ENCODE measurements around the gene MYOM1.

MYOM1 gene

DNA sequence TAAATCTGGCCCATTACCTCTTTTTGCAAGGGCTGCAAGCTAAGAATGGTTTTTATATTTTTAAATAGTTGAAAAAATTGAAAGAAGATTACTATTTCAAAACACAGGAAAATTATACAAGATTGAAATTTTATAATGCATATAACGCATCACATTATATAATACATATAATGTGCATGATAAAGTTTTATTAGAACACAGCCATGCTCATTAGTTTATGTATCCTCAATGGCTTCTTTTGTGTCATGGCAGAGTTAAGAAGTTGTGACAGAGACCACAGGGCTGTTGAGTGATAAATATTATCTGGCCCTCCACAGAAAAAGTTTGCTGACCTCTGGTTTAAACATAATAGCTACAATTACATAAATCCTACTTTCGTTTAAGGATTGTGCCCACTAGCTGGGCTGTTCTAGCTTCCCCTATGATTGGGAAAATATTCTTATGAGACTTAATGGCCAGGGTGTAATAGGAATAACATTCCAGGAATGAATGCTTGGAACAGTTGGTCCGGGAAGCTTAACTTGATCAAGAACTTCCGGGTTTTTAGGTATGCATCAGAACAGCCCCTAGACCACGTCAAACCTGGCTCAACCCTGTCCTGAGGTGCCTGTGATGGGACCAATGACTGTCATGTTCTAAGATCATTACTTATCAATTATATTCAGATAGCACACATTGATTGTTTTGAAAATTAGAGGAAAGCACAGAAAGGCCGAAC, 108.1 kb downstream of the MYOM1 start:
- no peak for DNase-seq

DNA sequence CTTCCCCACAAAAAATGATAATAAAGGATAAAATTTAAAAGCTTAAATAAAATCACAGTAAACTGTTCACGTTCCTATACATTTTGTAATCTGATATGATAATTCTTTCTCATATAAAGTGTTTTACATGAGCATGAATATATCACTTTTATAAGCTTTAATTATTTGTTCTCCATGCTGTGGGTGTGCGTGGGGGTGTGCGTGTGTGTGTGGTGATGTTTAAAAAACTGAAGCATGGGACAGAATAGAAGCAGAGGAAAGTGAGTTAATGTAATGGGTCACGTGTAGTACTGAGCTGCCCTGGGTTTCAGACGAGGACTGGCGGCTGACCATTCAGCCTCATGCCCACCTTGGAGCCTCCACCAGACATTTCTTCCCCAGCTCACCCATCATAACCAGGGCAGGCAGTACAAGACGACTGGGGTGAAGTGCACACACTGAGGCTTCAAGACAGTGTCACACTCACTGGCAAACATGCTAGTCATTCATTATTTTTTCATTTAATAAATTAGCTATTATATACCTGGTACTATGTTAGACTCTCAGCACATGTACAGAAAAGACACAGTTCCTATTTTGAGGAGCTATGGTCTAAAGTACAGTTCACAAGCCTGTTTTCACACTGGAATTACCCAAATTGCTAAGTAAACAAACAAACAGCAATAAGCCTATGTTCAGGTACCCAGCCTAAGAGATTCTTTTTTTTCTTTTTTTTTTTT, 109.6 kb downstream of the MYOM1 start:
- DNase-seq: no peak

DNA sequence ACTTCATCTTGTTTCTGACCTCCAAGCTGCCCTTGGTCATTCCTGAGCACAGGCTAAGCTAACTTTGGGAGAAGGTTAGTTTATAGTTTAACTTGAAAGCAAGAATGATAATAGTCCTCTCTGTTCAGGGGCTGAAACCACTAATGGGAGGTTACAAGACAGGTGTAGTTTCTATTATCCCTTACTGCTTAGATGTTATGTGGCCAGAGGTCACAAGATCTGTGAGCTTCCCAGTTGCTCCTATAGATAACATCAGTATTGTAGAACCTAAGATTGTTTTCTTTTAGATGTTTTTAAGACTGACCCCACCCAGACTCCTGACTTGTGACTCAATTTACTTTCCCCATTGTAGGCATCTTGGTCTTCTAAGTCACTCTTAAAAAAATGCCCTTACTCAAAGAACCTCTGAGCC, 112.0 kb downstream of the MYOM1 start:
- no peak for DNase-seq

DNA sequence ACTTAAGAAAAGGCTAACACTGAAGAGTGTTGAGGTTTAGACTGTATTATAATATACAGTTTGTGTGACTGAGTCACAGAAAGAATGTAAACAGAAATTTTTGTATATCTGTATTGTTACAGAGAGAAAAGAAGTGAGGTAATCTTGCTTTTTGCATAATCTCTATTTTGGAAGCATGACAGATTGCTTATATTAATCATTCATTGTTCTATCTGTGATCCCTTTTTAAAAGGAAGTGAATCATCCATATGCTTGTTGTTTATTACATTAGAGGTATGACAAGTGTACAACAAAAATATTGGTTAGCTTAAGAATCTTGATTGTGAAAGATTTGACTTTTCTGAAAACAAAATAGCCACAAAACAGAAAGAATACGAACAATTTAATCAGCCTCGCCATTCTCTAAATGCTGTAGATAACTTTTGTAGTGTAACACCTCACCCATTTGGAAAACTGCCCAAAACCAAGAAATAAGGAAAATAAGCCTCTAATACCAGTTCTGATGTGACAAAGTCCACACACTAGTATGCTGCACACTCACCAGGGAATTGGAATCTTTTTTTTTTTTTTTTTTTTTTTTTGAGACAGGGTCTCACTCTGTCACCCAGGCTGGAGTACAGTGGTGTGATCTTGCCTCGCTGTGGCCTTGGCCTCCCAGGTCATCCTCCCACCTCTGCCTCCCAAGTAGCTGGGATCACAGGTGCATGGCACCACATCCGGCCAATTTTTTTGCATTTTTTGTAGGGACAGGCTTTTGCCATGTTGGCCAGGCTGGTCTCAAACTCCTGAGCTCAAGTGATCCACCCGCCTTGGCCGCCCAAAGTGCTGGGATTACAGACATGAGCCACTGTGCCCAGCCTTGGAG, 115.3 kb downstream of the MYOM1 start:
- no peak for DNase-seq

DNA sequence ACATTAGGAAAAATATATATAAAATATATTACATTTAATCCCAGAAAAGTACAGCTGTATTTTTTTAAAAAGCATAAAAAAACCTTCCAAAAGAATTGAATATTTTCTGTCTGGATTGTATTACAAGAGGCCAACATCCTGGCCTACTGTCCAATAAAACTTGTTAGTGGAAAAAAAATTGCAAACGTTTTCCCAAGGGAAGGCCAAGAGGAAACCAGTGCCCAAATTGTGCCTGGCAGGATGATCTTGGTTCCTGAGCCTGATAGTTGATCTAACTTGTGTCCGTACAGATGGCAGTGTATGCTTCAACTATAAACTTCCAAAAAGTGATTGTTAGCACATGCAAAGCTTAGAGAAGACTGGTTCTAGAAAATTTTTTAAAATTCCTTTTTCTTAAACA, 116.2 kb downstream of the MYOM1 start:
- no peak for DNase-seq

DNA sequence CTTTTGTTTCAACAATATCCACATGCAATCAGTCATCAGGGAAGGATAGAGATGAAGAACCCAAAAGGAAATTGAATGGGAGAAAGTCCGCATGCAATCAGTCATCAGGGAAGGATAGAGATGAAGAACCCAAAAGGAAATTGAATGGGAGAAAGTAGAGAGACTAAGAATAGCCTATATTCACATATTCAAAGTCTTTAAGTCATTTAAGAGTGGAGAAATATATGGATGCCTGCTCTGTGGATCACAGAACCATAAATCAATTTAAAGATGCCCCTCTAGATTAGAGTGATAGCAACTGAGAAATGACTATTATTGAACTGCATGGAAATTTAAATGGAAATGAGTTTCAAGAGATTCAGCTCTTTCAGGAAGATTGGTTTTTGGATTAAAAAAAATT, 116.8 kb downstream of the MYOM1 start:
- no peak for DNase-seq

DNA sequence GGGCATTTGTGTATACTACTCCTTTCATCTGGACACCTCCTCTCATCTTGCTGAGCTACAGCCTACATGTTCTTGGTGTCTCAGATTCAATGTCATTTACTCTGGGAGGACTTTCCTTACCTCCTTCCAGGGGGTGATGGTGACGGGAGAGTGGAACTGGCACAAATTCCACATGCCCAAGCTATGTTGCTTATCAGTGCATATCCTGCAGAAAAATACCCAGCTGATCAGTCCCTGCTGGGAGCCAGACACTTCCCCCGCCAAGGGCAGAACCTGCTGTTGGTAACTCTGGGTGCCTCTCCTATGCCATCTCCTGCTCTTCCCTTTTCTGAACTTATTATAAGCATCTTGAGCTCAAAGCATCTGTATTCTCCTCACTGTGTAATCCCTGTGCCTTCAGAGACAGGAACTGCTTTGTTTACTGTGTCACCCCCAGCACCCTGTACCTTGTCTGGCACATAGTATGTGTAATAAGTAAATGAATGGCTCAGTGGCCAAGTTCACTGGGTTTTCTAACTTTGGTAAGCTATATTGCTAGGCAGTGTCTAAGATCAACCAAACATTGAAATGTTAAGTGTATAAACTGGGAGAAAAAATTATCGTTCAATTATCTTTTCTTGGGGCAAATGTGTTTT, 119.2 kb downstream of the MYOM1 start:
- no peak for DNase-seq

DNA sequence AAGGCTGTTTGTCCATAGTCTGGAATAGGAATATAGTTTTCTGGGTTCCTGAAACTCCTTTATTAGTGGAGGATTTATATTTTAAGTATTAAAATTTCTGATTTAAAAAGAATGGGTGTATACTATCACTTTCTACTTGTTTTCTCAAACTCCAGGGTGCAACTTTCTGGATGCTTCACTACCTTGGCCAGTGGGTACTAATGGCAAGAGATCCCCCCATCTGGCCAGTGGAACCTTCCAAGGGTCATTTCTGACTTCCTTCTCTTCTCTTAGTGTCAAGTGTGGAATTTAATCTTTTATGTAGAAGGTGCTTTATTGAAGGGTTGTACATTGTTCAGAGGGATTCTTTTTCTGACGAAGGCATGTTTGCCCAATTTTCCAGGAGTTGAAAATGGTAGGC, 120.4 kb downstream of the MYOM1 start:
- DNase-seq: no peak

DNA sequence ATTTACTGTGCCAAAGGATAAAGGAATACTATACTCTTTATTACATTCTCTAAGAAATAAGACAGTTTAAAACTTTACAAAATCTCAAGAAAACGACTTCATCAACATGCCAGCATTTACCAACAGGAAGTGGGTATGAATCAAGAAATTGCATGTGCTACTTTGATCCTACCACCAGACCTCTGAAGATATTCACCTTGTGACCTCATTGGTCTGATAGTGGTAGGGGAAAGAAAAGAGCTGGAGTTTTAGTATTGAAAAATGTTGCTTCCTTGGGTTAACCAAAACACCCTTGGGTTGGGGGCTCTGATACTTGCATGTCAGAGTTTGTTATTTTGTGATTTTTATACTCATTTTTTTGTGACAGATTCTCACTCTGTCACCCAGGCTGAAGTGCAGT, 122.7 kb downstream of the MYOM1 start:
- DNase-seq: no peak

DNA sequence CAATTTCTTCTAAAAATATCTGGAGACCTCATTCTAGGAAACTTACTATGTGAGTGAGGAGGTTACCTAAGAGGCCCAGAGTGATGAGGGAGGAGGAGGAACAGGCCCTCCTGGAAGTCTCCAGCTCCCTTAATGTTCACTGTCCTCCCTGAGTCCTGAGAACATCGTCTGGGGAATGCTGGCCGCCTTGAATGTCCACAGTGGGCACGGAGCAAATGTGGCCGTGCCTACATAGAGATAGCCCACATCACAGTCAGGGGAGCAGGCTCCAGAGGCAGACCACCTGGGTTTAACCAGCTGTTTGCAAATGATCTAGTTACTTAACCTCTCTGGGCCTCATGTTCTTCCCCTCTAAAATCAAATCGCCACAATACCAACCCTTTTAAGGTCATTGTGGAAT, 123.8 kb downstream of the MYOM1 start:
- DNase-seq: no peak

DNA sequence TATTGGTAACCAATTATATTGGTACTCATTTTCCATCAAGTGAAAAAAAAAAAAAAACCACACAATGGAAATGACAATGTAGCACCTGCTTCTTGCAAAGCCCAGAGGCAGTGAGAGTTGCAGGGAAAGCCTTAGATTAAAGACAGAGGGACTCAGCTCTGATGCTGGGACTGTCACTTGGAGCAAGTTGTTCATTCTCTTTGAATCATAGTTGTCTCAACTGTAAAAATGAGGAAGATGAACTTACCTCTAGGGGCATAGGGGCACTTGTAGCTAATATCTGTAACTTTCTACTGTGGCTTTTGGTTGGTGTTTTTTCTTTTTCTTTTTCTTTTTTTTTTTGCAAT, 125.5 kb downstream of the MYOM1 start:
- DNase-seq: no peak

DNA sequence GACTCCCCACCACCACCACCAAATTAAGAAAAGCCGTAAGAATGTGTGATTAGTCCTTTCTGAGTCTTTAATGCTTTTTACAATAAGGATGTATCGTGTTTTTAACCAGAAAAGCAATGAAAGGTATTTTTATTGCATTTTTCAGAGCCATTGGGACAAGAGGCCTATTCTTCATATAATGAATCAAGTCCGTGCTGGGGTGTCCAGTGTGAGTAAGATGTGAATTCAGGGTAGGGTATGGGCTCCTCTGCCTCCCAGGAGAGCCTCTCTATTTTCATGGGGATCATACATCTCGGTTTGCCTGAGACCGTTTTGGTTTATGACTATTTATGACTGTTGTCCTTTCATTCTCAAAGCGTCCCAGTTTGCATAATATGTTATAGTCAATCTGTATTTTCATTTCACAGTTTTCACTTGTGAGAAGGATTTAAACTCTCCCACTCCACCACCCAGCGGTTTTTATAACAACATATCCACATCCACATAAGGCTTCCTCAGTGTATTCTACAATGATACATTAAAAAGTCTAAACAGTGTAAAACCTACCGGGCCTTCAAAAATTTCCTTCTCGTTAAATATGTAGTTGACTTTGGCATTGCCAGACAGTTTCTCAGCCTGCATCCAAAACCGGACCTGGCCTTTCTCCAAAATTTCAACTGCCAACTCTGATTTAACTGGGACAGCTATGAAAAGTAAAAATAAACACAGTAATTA, 126.0 kb downstream of the MYOM1 start:
- DNase-seq: no peak

DNA sequence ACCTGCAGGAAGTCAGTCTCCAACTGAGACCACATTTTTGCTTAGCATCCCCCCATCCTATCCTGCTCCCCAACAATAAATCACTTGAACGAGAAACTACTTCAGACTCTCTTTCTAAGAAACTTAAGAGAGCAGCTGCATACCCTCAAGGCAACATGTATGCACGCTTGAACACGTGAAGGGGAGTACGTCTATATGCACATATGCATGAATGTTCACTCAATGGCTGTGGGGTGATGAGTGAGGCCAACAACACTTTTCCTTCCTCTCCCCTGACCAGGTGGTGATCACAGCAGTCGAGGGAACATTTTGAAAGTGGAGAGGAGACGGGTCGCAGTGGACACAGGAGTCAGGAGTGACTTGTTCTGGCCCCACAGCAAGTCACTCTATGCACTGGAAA, 127.0 kb downstream of the MYOM1 start:
- DNase-seq: no peak

DNA sequence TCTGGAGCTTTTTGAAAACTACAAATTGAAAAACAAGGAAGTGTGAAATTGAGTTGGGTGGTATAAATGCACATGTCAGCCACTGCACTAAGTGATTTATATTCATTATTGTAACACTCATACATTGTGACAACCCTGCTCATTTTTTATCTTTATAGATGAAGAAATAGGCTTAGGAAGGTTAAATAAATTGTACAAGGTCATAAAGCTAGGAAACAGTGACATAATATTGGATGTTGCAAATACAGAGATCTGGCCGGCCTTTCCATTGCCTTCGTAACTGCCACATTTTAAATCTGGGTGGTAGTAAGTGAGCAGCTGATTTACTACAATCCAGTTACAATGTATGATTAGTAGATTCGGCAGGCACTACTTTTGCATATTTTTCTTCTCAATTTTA, 130.2 kb downstream of the MYOM1 start:
- DNase-seq: no peak

DNA sequence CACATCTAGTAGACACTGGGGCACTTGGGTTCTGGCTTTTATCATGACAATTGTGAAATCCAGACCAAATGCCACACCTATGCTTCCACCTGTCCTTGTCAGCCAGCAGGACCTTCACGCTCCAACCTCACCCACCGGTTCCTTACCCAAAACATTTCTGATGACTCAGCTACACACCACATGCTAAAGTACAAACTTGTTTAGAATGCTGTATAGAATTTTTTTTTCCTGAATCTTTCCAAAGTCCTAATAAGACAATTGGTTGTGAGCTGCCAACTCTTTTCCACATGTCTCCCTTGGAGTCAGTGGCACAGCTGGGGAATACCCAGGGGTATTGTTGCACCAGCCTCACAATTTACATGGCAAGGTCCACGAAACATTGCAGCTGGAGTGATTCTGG, 131.3 kb downstream of the MYOM1 start:
- no peak for DNase-seq

DNA sequence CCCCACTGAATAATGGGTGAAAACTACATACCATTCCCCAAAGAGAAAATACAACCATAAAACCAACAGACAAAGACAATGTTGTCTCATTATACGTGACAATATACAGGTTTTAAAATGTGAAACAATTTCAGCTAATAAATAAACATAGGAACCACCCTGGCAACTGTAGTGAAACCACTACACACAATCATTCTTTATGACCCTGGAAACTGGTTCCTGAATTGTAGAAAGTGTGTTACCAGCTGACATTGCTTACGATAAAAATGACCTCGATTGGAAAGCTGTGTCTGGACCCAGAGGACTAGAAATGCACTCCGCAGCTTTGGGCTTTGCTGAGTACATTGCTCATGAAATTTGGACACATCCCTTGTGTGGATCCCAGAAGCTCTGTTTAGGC, 132.9 kb downstream of the MYOM1 start:
- DNase-seq: no peak

DNA sequence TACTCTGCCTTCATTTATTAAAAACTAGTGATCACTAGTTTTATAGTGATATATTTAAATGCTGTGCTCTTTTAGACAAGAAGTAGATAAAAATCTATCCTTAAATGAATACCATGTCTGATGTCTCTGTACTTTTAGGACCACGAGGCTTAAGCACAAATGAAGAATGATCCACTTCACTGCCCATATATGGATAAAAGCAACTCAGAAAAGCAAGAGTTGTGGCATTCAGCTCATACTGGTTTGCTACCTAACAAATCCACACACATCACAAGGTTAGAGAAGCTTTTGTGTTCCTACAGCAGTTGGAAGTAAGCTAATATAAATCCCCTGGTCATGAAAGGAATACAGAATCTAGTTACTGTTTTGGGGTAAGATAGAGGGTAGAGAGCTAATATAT, 134.2 kb downstream of the MYOM1 start:
- DNase-seq: no peak

DNA sequence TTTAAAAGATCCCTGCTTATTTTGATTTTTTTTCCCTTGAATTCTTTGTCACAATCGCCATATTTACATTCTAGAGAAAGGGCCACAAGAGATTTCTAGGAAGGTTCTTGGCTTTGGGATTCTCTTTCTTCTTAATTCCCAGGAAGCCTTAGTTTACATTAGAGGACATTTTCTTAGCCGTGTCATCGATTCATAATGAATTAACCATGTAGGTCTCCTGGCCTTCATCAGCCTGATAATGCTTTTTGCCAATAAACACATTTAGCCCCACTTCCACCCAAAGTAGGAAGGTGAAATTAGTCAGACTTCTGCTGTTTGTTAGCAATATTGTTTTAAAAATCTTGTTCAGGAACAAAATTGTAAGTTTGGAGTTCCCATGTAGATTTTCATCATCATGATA, 135.6 kb downstream of the MYOM1 start:
- no peak for DNase-seq

DNA sequence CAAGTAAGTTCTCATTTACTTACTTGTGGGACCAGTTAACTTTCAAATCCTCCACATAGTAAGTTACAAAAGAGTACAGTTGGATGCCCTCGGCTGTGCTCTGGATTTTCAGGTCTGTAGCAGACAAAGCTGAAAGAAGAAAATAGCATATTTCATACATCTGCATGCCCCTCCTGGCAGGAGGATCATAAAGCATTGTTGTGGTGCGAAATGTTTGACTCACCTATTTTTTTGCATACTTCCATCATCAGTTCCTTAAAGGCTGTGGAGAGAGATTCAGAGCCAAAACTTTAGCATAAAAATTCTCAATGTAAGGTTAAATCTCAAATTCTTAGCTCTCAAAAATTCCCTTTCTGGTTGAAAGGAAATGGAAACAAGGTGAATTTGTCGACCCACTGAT, 136.0 kb downstream of the MYOM1 start:
- DNase-seq: no peak

DNA sequence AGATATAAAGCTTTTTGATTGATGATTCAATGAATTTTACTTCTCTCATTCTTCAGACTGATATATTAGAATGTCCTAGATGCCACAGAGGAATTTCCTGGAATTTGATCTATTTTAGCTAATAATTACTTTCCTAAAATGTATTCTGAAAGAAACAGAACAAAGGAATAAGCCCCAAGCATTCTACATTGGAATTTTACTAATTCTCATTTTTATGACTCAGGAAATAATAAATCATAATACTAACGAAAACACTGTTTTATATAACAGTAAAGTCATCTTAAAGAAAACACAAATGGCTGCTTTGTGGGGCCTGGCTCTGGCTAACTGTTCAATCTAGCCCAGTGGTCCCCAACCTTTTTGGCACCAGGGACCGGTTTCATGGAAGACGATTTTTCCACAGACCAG, 138.2 kb downstream of the MYOM1 start:
- DNase-seq: no peak

DNA sequence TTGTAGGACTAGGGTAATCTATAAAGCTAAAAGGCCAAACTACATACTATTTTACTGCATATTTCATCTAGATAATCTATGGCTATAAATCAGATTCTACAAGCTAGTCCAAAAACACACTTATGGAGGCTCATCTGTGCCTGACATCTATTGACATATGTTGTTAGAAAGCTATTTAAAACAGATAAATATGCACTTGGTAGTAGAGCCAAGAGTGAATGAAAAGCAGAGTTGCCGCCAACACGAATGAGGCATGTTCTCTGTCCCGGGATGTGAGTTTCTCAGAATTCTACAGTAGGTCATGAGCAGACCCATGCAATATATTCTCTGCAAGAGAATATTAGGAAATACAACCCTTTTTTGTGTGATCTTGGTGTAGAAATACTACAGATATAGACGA, 140.1 kb downstream of the MYOM1 start:
- DNase-seq: no peak

DNA sequence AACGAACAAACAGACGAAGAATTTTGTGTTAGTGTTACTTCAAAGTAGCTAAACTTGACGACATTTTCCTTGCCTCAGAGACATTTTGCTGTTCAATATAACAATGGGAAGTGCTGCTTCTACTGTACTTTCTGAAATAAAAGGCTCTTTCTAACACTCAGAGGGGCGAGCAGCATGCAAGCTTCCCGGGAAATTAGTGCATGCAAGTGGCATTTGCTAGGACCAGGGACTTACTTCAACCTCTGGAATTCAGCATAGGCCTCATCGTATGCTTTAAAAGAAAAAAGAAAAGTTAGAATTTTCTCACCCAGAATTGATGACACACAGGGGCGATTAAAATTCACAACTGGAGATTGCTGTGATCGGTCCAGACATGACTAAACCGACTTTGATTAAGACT, 144.3 kb downstream of the MYOM1 start:
- DNase-seq: no peak

DNA sequence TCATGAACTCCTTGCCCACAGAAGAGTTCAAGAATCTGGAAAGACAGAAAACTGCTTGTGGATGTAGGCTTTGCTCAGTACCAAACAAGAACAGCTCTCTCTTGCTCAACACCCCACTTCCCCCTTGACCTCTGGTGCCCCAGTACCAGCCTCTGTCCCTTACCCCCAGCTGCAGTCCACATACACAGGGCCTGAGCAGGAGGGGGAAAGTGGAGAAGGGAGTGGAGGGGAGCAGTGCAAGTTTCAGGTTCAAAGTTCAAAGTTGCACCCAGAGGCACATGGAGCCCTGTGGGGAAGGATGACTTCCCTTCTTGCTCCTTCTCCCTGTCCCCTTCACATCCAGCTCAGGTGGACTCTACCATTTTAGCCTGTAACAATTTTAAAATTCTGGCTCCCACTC, 145.7 kb downstream of the MYOM1 start:
- no peak for DNase-seq
